NT2/D1 (cell line): ENCODE data around the gene CERS6.

Experiments
- DNase-seq: peaks from one replicate; pipeline ENCODE4 v3.0.0-alpha.2; 2011; ENCODE audit warnings: low read depth, low spot score
- H3K27me3 ChIP-seq: 2 replicates; pipeline ENCODE4 v1.6.0; 2011; ENCODE audit warnings: mild to moderate bottlenecking; ENCODE audit not compliant: insufficient read length, insufficient read depth
- H3K36me3 ChIP-seq: 2 replicates; pipeline ENCODE4 v1.6.1; 2011; ENCODE audit warnings: mild to moderate bottlenecking, low read length, mixed read lengths; ENCODE audit not compliant: insufficient read depth, insufficient read length
- H3K4me1 ChIP-seq: 2 replicates; pipeline ENCODE4 v1.5.1; 2011; ENCODE audit not compliant: insufficient read depth, insufficient read length
- H3K4me3 ChIP-seq: 2 replicates; pipeline ENCODE4 v1.5.1; 2011; ENCODE audit warnings: low read depth; ENCODE audit not compliant: insufficient read length
- H3K9ac ChIP-seq: 2 replicates; pipeline ENCODE4 v1.6.0; 2011; ENCODE audit warnings: low read depth; ENCODE audit not compliant: insufficient read length
- H3K9me3 ChIP-seq: 2 replicates; pipeline ENCODE4 v1.5.1; 2011; ENCODE audit warnings: mild to moderate bottlenecking, low read length; ENCODE audit not compliant: insufficient read depth
- SUZ12 ChIP-seq: IDR thresholded peaks from 2 replicates; pipeline ENCODE4 v1.6.1; 2011; ENCODE audit not compliant: insufficient read length, insufficient read depth; ENCODE audit errors: extremely low read depth
- YY1 ChIP-seq: IDR thresholded peaks from 2 replicates; pipeline ENCODE4 v1.6.1; 2011; ENCODE audit not compliant: insufficient read length, insufficient read depth
- ZNF274 ChIP-seq: IDR thresholded peaks from 2 replicates; pipeline ENCODE4 v1.6.1; 2011; ENCODE audit warnings: mild to moderate bottlenecking, low read depth, low read length

Gene CERS6

DNA sequence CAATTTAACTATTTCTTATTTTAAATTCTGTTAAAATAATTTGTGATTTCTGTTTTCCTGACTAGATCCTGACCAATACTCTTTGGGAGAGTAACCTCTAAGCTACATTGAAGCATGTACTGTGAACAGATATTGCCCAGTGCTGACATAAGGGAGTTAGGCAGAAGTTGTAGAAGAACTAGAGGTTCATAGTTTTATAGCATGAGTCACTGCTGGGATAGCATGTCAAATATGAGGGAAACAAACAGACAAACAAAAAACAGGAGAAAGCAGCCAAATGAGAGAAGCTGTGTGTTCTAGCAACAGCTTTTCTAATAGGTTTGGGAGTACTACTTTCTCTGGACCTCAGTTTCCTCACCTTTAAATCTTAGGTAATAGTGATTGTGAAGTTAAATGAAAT is 72.4 kb downstream of the CERS6 start:
- Histone ChIP-seq H3K27me3 (no peaks in the 10 kb centered on the region), H3K9ac (no peak overlapping the region), H3K4me3 (no peak overlapping the region), H3K9me3 (no peaks in the 10 kb centered on the region), H3K4me1 (no peaks in the 10 kb centered on the region), H3K36me3 (no peaks in the 10 kb centered on the region)
- TF ChIP-seq SUZ12 (no peak), YY1 (no peak)
- no peak for DNase-seq

DNA sequence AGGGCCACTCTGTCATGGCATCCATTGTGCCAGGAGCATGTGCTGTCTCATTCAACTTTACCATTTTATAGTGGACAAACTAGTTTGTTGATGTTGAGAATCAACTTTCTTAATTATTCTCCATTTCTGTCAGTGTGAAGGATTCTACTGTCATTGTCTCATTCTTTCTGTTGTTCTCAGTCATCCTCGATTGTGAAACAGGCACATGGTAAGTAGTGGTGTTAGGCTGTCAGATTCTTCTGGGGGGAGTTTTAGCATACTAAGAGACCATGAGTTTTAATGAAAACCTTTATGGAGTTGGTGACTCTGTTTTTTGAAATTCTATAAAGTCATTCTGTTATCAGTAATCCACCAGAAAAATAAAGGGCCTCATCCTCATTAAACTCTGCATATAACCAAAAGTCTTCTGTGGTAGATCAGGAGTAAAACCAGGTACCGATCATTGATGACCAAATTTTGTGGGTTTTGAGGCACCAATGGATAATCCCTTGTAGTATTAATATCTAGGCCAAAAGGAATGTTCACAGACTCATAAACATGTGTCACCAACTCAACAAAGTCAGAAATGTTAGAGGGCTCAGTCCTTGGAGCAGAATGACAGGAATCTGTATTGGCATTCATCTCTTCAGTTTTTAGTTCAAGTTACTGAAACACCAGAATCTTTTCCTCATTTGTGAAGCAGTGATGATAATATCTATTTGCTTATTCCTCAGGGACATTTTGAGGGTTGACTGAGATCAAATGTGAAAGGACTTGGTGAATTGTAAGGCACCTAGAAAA is 73.2 kb downstream of the CERS6 start:
- DNase-seq = no peak
- H3K9ac ChIP-seq = no peak overlapping the region
- H3K36me3 ChIP-seq = no peaks in the 10 kb centered on the region
- TF ChIP-seq SUZ12 = no peak
- H3K4me3 ChIP-seq = no peak overlapping the region
- no peaks in the 10 kb centered on the region for H3K27me3 ChIP-seq
- H3K4me1 ChIP-seq = no peaks in the 10 kb centered on the region
- no peaks in the 10 kb centered on the region for H3K9me3 ChIP-seq

DNA sequence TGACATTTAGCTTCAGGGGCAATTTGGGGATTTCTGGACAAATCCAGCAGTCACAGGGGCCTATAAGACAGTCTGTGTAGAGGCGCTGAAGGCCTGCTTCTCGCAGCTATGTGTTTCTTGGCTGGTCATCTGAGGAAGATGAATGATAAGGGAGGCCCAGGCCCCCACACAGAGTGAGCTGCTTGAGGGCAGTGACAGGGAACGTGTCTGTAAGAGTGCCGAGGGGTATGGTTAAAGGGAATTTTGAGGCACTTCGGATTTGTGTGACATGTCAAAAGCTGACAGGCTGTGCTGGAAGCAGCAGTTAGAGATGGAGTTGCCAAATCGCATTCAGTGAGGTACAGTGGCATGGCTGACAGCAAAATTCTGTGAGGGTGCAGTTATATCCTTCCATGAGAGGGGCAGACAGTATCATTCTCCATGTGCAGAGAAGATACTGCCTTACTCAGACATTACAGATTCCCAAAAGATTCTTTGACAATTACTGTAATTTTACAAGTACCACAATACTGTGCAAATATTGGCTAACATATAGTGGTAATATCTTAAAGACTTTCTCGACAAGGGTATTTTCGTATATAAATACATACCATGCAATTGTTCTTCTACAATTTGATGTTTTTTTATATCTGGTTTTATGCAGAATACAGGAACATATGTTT is 74.0 kb downstream of the CERS6 start:
- no peak for TF ChIP-seq YY1
- no peak for TF ChIP-seq ZNF274
- TF ChIP-seq SUZ12 = no peak
- Histone ChIP-seq H3K9me3 (no peaks in the 10 kb centered on the region; the same call in 1 of the 2 replicates), H3K36me3 (no peaks in the 10 kb centered on the region), H3K4me3 (no peak overlapping the region), H3K9ac (no peak overlapping the region), H3K27me3 (no peaks in the 10 kb centered on the region), H3K4me1 (no peaks in the 10 kb centered on the region)
- DNase-seq = no peak

DNA sequence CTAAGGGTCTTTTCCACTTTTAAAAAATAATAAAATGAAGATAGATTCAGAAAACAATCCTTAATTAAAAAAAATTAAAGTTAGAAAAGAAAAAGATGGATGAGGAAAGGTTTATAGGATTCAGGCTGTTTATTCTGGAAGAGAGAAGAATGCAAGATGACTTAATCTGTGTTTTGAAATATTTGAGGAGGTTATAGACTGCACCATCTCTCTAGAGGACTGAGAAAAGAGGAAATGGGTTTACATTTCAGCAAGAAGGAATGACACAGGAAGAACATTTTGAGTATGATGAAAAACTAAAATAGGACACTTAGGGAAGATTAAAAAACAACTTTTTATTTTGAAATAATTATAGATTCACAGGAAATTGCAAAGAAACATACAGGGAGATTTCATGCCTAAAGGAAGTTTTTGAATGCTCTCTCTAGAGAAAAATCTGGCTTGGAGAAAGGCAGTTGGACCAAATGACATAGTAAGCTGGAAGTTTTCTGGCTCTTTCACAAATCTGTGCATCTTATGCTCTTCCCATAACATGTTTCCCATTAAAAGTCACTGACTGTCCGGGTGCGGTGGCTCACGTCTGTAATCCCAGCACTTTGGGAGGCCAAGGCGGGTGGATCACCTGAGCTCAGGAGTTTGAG is 75.0 kb downstream of the CERS6 start:
- no peak overlapping the region for H3K4me3 ChIP-seq
- no peaks in the 10 kb centered on the region for H3K36me3 ChIP-seq
- H3K27me3 ChIP-seq = no peaks in the 10 kb centered on the region
- no peak for DNase-seq
- no peaks in the 10 kb centered on the region; the same call in 1 of the 2 replicates for H3K9me3 ChIP-seq
- no peak for TF ChIP-seq YY1
- no peak for TF ChIP-seq ZNF274
- no peak for TF ChIP-seq SUZ12
- no peaks in the 10 kb centered on the region for H3K4me1 ChIP-seq
- H3K9ac ChIP-seq = no peak overlapping the region

DNA sequence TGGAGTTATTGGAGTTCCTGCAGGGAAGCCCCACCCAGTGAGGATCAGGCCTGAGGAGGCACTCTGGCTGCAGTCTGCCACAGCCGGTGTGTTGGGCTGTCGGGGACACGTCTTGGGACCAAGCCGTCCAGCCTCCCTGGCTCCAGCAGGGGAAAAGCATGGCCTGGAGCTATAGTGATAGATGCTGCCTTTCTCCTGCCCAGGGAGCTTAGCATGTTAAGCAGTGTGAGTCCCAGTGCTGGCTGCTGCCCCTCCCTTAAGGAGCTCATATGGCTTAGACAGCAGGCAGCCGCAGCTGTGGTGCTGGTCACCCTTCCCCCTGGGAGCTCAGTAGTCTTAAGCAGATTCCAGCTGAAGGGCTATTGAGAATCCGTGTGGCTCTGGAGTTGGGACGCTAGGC is 78.9 kb downstream of the CERS6 start:
- Histone ChIP-seq H3K36me3 (no peaks in the 10 kb centered on the region), H3K9me3 (peaks cover 7% of the 10 kb centered on the region), H3K27me3 (no peaks in the 10 kb centered on the region), H3K4me1 (no peaks in the 10 kb centered on the region), H3K4me3 (no peak overlapping the region), H3K9ac (no peak overlapping the region)
- no peak for TF ChIP-seq SUZ12
- no peak for TF ChIP-seq YY1
- no peak for TF ChIP-seq ZNF274
- DNase-seq = no peak

DNA sequence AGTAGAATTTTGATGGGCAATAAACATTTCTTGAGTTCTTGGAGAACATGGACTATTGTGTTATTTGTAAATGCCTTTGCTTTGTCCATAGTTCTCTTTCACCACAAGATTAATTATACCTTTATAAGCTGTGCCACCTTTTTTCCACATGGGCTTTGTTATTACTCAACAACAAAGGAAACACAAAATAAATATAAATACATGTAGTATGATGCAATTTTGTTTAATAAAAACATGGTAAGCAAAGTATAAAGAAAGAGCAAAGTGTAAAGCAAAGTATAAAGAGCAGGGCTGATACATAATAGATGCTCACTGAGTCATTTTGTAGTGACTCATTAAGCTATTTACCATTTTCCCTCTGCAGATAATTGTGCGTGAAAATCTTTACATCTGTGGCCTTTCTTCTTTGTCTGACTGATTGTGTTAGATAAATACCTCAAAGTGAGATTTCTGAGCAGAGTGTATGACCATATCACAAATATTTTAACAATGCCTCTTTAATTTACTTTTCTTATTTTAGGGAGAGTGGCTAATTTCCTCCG is 80.9 kb downstream of the CERS6 start:
- no peak for DNase-seq
- no peaks in the 10 kb centered on the region for H3K27me3 ChIP-seq
- TF ChIP-seq ZNF274 (no peak), YY1 (no peak), SUZ12 (no peak)
- H3K36me3 ChIP-seq = no peaks in the 10 kb centered on the region
- H3K4me1 ChIP-seq = no peaks in the 10 kb centered on the region
- no peak overlapping the region for H3K9ac ChIP-seq
- H3K9me3 ChIP-seq = peaks cover 14% of the 10 kb centered on the region
- no peak overlapping the region for H3K4me3 ChIP-seq

DNA sequence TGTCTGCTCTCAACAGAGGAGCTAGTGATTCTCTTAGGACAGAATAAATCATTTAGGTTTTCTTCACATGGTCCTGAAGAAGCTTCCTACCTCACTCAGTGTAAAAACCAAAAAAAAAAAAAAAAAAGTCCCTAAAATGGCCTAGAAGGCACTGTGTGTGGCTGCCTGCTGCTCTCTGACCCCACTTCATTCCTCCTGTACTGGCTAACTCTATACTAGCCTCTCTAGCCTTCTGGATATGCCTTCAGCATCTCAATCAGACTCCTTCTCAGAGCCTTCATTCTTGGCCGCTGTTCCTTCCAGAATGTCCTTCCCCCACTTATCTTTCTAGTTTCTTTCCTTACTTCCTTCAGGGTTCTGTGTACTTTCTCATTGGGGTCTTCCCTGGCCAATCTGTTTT is 82.1 kb downstream of the CERS6 start:
- Histone ChIP-seq H3K36me3 (no peaks in the 10 kb centered on the region), H3K27me3 (no peaks in the 10 kb centered on the region), H3K4me1 (no peaks in the 10 kb centered on the region), H3K9ac (no peak overlapping the region), H3K9me3 (peaks cover 14% of the 10 kb centered on the region), H3K4me3 (no peak overlapping the region)
- no peak for DNase-seq
- TF ChIP-seq ZNF274 (no peak), SUZ12 (no peak), YY1 (no peak)
